ENCODE measurements around the gene MAVS. TPM values are rescaled to one million over a fixed set of nuclear protein-coding genes. Genes with fewer than 3 reads are reported as not detected.

Gene MAVS
- polyA plus RNA-seq, 1 donor from 2014 or later, result 7.3 TPM

GRCh38 chr20:3915691-3916090, 69.1 kb downstream of the MAVS start:
- H3K4me3 Mint-ChIP-seq, result no peak overlapping the region
- peaks cover 6 to 8% (median 7%) of the 10 kb centered on the region in 3 donors for H3K4me1 Mint-ChIP-seq
- H3K27me3 Mint-ChIP-seq, result no peaks in the 10 kb centered on the region
- peaks cover 9% of the 10 kb centered on the region for H3K36me3 Mint-ChIP-seq
- H3K9me3 Mint-ChIP-seq, result no peaks in the 10 kb centered on the region
- no peak overlapping the region for H3K27ac Mint-ChIP-seq

- H3K9me3 Mint-ChIP-seq, result no peaks in the 10 kb centered on the region
- H3K27me3 Mint-ChIP-seq, result no peaks in the 10 kb centered on the region
- peaks cover 9% of the 10 kb centered on the region for H3K36me3 Mint-ChIP-seq
- no peak overlapping the region for H3K4me3 Mint-ChIP-seq
- H3K4me1 Mint-ChIP-seq, result peaks cover 6 to 8% (median 7%) of the 10 kb centered on the region in 3 donors
- peak overlapping the region in 1 of 3 donors; percentile 19 for H3K27ac Mint-ChIP-seq
Observed at GRCh38 chr20:3916364-3916763, 69.7 kb downstream of the MAVS start.

- Mint-ChIP-seq H3K9me3 (no peaks in the 10 kb centered on the region), H3K27ac (peak overlapping the region in 1 of 3 donors; percentile 76), H3K27me3 (no peaks in the 10 kb centered on the region), H3K4me1 (peaks cover 6 to 9% (median 7%) of the 10 kb centered on the region in 3 donors), H3K4me3 (no peak overlapping the region), H3K36me3 (peaks cover 3% of the 10 kb centered on the region)
Observed at GRCh38 chr20:3919352-3919751, 72.7 kb downstream of the MAVS start.

GRCh38 chr20:3922223-3922982, 75.8 kb downstream of the MAVS start:
- Mint-ChIP-seq H3K4me3 (no peak overlapping the region), H3K9me3 (no peaks in the 10 kb centered on the region), H3K27me3 (no peaks in the 10 kb centered on the region), H3K27ac (peak overlapping the region; percentile 55 to 78 (median 60)), H3K4me1 (peaks cover 3 to 7% (median 4%) of the 10 kb centered on the region in 3 donors), H3K36me3 (peaks cover 3% of the 10 kb centered on the region)

GRCh38 chr20:3922983-3923339, 76.3 kb downstream of the MAVS start:
- no peaks in the 10 kb centered on the region for H3K9me3 Mint-ChIP-seq
- H3K27me3 Mint-ChIP-seq, result no peaks in the 10 kb centered on the region
- peak overlapping the region in 1 of 3 donors; percentile 78 for H3K27ac Mint-ChIP-seq
- H3K4me1 Mint-ChIP-seq, result peaks cover 6 to 8% (median 6%) of the 10 kb centered on the region in 3 donors
- peaks cover 3% of the 10 kb centered on the region for H3K36me3 Mint-ChIP-seq
- H3K4me3 Mint-ChIP-seq, result no peak overlapping the region

- Mint-ChIP-seq H3K9me3 (no peaks in the 10 kb centered on the region), H3K36me3 (peaks cover 3% of the 10 kb centered on the region), H3K4me1 (peaks cover 8 to 9% (median 9%) of the 10 kb centered on the region in 3 donors), H3K27ac (peak overlapping the region; percentile 25 to 47 (median 26)), H3K27me3 (no peaks in the 10 kb centered on the region), H3K4me3 (no peak overlapping the region)
Observed at GRCh38 chr20:3923818-3924217, 77.2 kb downstream of the MAVS start.

- Mint-ChIP-seq H3K27ac (peak overlapping the region in 1 of 3 donors; percentile 69), H3K4me1 (peaks cover 6 to 14% (median 8%) of the 10 kb centered on the region in 3 donors), H3K36me3 (no peaks in the 10 kb centered on the region), H3K27me3 (no peaks in the 10 kb centered on the region), H3K9me3 (no peaks in the 10 kb centered on the region), H3K4me3 (no peak overlapping the region)
Observed at GRCh38 chr20:3924304-3925112, 77.9 kb downstream of the MAVS start.

GRCh38 chr20:3925113-3925695, 78.6 kb downstream of the MAVS start:
- Mint-ChIP-seq H3K4me3 (no peak overlapping the region), H3K27me3 (no peaks in the 10 kb centered on the region), H3K27ac (peak overlapping the region in 2 of 3 donors; percentile 69 to 73), H3K4me1 (peaks cover 6 to 14% (median 8%) of the 10 kb centered on the region in 3 donors), H3K36me3 (no peaks in the 10 kb centered on the region), H3K9me3 (no peaks in the 10 kb centered on the region)

Other genes with a start within 250 kb of the MAVS start
- not detected for gene GFRA4, start 183.4 kb upstream of the MAVS start, polyA plus RNA-seq
- not detected for gene ADAM33, start 164.8 kb upstream of the MAVS start, polyA plus RNA-seq
- not detected for gene SIGLEC1, start 134.2 kb upstream of the MAVS start, polyA plus RNA-seq
- gene HSPA12B, start 114.1 kb upstream of the MAVS start, polyA plus RNA-seq, result not detected
- gene ADISSP, start 79.1 kb upstream of the MAVS start, polyA plus RNA-seq, result 30.0 TPM
- gene SPEF1, start 65.4 kb upstream of the MAVS start, polyA plus RNA-seq, result not detected
- 1.1 TPM for gene CENPB, start 60.1 kb upstream of the MAVS start, polyA plus RNA-seq
- 20.0 TPM for gene CDC25B, start 50.5 kb upstream of the MAVS start, polyA plus RNA-seq
- 12.8 TPM for gene AP5S1, start 26.3 kb upstream of the MAVS start, polyA plus RNA-seq
- gene PANK2, start 42.6 kb downstream of the MAVS start, polyA plus RNA-seq, result 55.9 TPM
- 2.7 TPM for gene RNF24, start 168.7 kb downstream of the MAVS start, polyA plus RNA-seq